Measurements from ENCODE around the gene COG7. TPM values are rescaled to one million over a fixed set of nuclear protein-coding genes. Genes with fewer than 3 reads are reported as not detected.

COG7 gene
- 8.0 and 10.2 TPM in 2 replicates for total RNA-seq (2014; rRNA removed; shearing (Covaris generic); ENCODE audit: low replicate concordance)

GRCh38 chr16:23452572-23453337 lies at the start of gene COG7:
Gene COG7, minus strand, starts transcription at chr16:23453189. Its CDS starts 195 bp downstream, at chr16:23452994.
- no peaks in the 10 kb centered on the region for H3K27me3 ChIP-seq
- H3K4me3 ChIP-seq, result peak within 1 kb of the TSS; percentile 95
- no peaks in the 10 kb centered on the region for H3K9me3 ChIP-seq
- peak; percentile 94 for DNase-seq
- H3K36me3 ChIP-seq, result no peaks in the 10 kb centered on the region; the same call in 1 of the 2 replicates

GRCh38 chr16:23502466-23502865 lies 49.5 kb upstream of the COG7 start:
- no peak for DNase-seq
- H3K36me3 ChIP-seq, result peaks cover 3% of the 10 kb centered on the region
- H3K27me3 ChIP-seq, result no peaks in the 10 kb centered on the region
- H3K4me3 ChIP-seq, result no peak overlapping the region
- H3K9me3 ChIP-seq, result no peaks in the 10 kb centered on the region

DNA sequence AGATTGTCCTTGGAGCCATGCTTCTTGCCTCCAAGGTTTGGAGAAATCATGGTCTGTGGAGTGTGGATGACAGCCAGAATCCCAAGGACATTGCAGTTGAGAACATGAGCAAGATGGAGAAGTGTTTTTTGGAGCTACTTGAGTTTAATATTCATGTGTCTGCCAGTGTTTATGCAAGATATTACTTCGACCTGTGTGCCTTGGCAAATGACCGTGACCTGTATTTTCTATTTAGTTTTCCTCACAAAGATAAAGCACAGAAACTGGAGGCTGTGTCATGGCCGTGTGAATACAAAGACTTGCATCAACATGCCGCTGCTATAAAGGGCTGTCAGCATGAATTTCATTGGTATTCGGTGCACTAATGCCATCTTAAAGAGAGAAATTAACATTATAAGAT lies 48.3 kb upstream of the COG7 start:
- H3K9me3 ChIP-seq, result no peaks in the 10 kb centered on the region
- no peaks in the 10 kb centered on the region for H3K27me3 ChIP-seq
- H3K4me3 ChIP-seq, result no peak overlapping the region
- H3K36me3 ChIP-seq, result peaks cover 3% of the 10 kb centered on the region
- no peak for DNase-seq

- DNase-seq, result no peak
- H3K36me3 ChIP-seq, result peaks cover 4% of the 10 kb centered on the region
- no peak overlapping the region for H3K4me3 ChIP-seq
- H3K27me3 ChIP-seq, result no peaks in the 10 kb centered on the region
- no peaks in the 10 kb centered on the region for H3K9me3 ChIP-seq
Measured at GRCh38 chr16:23500862-23501225, 47.9 kb upstream of the COG7 start.

GRCh38 chr16:23500212-23500861 lies 47.3 kb upstream of the COG7 start:
- Histone ChIP-seq H3K36me3 (peaks cover 9% of the 10 kb centered on the region), H3K27me3 (no peaks in the 10 kb centered on the region), H3K4me3 (no peak overlapping the region), H3K9me3 (no peaks in the 10 kb centered on the region)
- DNase-seq, result no peak

GRCh38 chr16:23499801-23500200 lies 46.8 kb upstream of the COG7 start:
- Histone ChIP-seq H3K27me3 (no peaks in the 10 kb centered on the region), H3K36me3 (peaks cover 13% of the 10 kb centered on the region), H3K4me3 (no peak overlapping the region), H3K9me3 (no peaks in the 10 kb centered on the region)
- DNase-seq, result no peak

- no peak for DNase-seq
- no peaks in the 10 kb centered on the region for H3K27me3 ChIP-seq
- no peaks in the 10 kb centered on the region for H3K9me3 ChIP-seq
- H3K4me3 ChIP-seq, result no peak overlapping the region
- peaks cover 20% of the 10 kb centered on the region for H3K36me3 ChIP-seq
Measured at GRCh38 chr16:23498863-23499262, 45.9 kb upstream of the COG7 start.

DNA sequence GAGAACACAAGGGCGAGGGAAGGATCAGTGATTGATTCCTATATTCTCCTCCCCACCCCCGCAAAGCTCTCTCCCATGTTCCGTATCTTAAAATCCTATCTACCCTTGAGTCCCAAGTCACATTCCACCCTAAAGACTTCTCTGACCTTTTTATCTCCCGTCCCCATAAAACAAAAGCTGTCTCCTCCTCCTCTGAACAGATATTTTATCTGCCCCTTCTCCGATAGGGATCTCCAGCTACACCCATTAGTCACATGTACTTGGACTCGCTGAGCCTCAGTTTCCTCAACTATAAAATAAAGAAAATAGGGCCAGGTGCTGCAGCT lies 44.5 kb upstream of the COG7 start:
- DNase-seq, result no peak
- Histone ChIP-seq H3K36me3 (peaks cover 30% of the 10 kb centered on the region), H3K9me3 (no peaks in the 10 kb centered on the region), H3K27me3 (no peaks in the 10 kb centered on the region), H3K4me3 (no peak overlapping the region)

- no peak for DNase-seq
- H3K4me3 ChIP-seq, result no peak overlapping the region
- no peaks in the 10 kb centered on the region for H3K27me3 ChIP-seq
- no peaks in the 10 kb centered on the region for H3K9me3 ChIP-seq
- H3K36me3 ChIP-seq, result peaks cover 34% of the 10 kb centered on the region
Measured at GRCh38 chr16:23496821-23497542, 44.0 kb upstream of the COG7 start.

DNA sequence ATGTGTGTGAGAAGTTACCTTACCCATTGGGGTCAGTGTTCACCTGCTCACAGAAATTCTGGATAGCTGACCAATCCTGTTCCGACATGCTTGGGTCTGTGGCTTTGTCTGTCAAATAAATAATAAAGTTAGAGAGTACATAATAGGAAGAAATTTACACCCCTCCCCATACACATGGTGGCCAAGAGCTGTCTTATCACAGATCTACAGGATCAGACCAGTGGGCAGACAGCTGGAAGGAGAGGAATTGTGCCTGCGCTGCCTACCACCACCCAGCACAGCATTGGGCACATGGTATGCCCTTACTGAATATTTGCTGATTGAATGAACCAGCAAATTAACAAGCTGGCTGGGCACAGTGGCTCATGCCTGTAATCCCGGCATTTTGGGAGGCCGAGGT lies 42.7 kb upstream of the COG7 start:
- Histone ChIP-seq H3K9me3 (no peaks in the 10 kb centered on the region), H3K4me3 (no peak overlapping the region), H3K36me3 (peaks cover 43% of the 10 kb centered on the region), H3K27me3 (no peaks in the 10 kb centered on the region)
- DNase-seq, result no peak

GRCh38 chr16:23494188-23494587 lies 41.2 kb upstream of the COG7 start:
- no peak overlapping the region for H3K4me3 ChIP-seq
- no peaks in the 10 kb centered on the region for H3K27me3 ChIP-seq
- peaks cover 56% of the 10 kb centered on the region for H3K36me3 ChIP-seq
- H3K9me3 ChIP-seq, result no peaks in the 10 kb centered on the region
- DNase-seq, result no peak

- no peak for DNase-seq
- no peaks in the 10 kb centered on the region for H3K9me3 ChIP-seq
- peaks cover 71% of the 10 kb centered on the region for H3K36me3 ChIP-seq
- no peaks in the 10 kb centered on the region for H3K27me3 ChIP-seq
- no peak overlapping the region for H3K4me3 ChIP-seq
Measured at GRCh38 chr16:23491490-23492391, 38.8 kb upstream of the COG7 start.

GRCh38 chr16:23486480-23486879 lies 33.5 kb upstream of the COG7 start:
- H3K4me3 ChIP-seq, result no peak overlapping the region
- no peak for DNase-seq
- H3K9me3 ChIP-seq, result no peaks in the 10 kb centered on the region
- H3K27me3 ChIP-seq, result no peaks in the 10 kb centered on the region
- H3K36me3 ChIP-seq, result peaks cover 73% of the 10 kb centered on the region

DNA sequence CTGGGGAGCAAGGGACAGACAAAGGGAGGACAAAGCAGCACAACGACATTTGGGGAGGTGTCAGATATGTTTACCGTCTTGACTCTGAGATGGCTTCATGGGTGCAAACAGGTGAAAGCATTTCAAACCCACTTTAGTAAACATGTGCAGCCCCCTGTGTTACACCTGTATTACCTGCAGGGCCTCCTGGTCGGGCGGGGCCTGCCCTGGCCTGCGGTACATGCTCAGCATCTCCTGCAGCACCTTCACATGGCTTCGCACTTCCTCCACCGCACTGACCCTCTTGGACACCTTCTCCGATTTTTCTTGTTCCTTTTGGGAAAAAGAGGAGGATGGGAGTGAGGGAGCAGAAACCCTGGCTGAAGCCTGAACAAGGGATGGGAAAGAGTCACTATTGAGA lies 32.9 kb upstream of the COG7 start:
- H3K36me3 ChIP-seq, result peaks cover 74% of the 10 kb centered on the region
- no peaks in the 10 kb centered on the region for H3K9me3 ChIP-seq
- no peak overlapping the region for H3K4me3 ChIP-seq
- no peak for DNase-seq
- no peaks in the 10 kb centered on the region for H3K27me3 ChIP-seq

GRCh38 chr16:23485257-23485614 lies 32.2 kb upstream of the COG7 start:
- Histone ChIP-seq H3K27me3 (no peaks in the 10 kb centered on the region), H3K9me3 (no peaks in the 10 kb centered on the region), H3K36me3 (peaks cover 74% of the 10 kb centered on the region), H3K4me3 (no peak overlapping the region)
- no peak for DNase-seq

GRCh38 chr16:23484510-23485256 lies 31.7 kb upstream of the COG7 start:
- H3K36me3 ChIP-seq, result peaks cover 75% of the 10 kb centered on the region

More at GRCh38 chr16:23484510-23485256, 31.7 kb upstream of the COG7 start:
- Histone ChIP-seq H3K27me3 (no peaks in the 10 kb centered on the region), H3K9me3 (no peaks in the 10 kb centered on the region), H3K4me3 (no peak overlapping the region)
- DNase-seq, result no peak

All from MG63 (cell line).